T1000 (cell line): ENCODE data around the gene MLC1.
"Not testable (repeated sequence)": the region's sequence is repeated elsewhere in the genome, so short reads cannot be mapped to it uniquely, and the experiment has no call there.

Source experiments
- DNase-seq: peaks from one replicate; lab custom pipeline; 2025; ENCODE audit warnings: mixed read lengths; lab: John Stamatoyannopoulos, UW

MLC1 gene

DNA sequence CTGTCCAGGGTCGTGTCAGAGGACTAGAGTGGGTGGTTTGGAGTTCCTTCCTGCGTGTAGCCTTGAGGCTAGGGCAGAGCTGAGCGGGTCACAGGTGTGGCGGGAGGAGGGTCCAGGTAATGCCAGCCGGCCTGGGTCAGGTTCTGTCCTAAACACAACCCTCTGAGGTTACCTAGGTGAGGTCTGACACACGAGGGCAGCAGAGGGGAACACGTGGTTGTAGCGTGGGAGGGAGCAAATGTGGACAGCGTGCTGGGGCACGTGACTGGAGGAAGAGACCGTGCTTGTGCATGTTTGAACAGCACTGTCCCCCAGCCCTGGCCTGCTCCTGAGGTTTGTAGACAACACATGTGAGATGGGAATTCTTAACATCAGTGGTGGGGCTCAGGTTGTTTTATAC is 17.7 kb upstream of the MLC1 start:
- no peak for DNase-seq

DNA sequence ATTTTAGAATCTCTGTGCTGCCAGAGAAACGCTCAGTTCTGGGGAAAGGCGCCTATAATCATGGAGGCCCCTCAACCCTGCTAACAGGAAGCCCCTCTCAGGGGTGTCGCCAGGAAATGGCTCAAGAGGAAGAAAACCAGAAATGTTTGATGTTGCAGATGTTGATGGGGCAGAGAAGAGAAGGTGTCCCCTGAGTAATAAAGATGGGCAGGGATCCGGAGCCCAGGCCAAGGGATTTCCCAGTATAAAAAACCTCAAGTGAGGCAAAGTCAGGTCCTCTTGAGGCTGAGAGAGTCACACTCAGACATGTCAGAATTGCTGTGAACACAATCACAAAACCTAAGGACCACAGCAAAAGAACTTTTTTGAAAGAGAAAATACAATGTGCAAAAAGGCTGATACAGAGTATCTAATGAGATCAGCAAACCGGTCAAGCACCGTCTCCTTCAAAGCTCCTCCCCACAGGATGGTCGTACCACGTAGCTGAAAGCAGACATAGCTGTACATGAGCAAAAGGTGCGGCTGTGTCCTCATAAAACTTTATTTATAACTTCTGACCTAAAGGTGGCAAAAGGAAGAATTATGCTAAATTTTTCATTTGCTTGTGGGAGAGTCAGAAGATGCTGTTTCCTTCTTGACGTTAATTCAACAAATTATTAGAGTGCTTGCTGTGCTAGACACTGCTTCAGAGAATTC is 16.8 kb upstream of the MLC1 start:
- no peak for DNase-seq

DNA sequence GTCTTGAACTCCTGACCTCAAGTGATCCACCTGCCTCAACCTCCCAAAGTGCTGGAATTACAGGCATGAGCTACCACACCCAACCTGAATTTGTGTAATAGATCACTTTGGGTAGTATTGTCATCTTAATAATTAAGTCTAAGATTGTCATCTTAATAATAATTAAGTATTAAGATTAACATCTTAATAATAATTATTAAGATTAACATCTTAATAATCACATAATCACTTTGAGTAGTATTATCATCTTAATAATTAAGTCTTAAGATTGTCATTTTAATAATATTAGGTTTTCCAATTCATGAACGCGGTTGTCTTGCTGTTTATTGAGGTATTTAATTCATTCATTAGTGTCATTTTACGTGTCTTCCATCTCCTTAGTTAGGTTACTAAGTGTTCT is 12.8 kb upstream of the MLC1 start:
- DNase-seq: no peak

DNA sequence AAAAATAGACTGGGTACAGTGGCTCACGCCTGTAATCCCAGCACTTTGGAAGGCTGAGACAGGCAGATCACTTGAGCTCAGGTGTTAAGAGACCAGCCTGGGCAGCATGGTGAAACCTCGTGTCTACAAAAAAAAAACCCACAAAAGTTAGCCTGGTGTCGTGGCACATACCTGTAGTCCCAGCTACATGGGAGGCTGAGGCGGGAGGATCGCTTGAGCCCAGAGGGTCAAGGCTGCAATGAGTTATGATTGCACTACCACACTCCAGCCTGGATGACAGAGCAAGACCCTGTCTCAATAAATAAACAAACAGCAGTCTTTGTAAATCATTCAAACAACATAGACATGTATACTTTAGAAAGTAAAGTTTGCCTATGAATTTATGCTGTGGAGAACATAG is 7.1 kb upstream of the MLC1 start:
- no peak for DNase-seq

DNA sequence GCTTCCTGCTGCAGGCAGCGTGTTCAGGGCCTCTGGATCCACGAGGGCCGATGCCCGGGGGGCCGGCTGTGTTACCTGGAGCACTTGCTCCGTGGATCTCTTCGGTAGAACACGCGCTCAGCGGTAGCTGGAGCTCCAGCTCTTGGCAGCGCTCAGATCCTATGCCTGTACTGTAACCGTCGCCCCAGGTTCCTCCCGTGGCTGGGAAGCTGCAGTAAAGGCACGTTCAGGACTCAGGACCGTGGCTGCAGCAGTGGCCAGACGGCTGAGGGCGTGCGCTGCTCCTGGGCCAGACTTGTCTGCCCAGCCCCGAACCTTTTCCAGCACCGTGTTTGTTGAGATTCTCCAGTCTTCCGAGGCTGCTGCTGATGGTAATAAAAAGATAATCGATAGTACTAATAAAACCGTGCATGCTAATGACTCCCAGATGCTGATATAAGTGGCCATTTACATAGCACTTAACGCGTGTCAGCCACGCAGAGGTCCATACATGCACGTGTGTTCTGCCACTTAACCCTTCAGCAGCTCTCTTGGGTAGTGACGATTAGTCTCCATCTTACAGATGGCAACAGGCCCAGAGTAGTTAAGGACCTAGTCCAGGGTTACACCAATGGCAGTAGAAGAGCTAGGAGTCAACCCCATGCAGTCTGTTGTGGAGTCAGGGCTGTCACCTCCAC is 6.0 kb upstream of the MLC1 start:
- no peak for DNase-seq

DNA sequence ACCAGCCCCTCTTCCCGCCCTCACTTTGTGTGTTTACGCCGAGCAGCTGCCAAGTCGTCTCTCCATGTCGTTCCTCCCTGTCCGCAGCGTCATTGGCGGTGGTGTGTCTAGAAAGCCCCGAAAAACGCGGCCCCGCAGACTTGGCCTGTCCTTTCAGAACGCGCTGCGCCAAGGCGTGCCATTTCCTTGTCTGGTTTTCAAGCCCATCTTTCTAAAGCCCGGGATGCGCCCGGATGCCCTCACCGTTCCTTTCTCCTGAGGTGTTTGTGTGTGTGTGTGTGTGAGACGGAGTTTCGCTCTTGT is 5.1 kb upstream of the MLC1 start:
- DNase-seq: no peak

GRCh38 chr22:50089682-50090411 is 4.6 kb upstream of the MLC1 start, which contains the start of gene MOV10L1:
Gene MOV10L1, plus strand, starts transcription at chr22:50090006. Its CDS starts 83 bp downstream, at chr22:50090089.
- DNase-seq: no peak

GRCh38 chr22:50089231-50089630 is 4.0 kb upstream of the MLC1 start:
- no peak for DNase-seq

DNA sequence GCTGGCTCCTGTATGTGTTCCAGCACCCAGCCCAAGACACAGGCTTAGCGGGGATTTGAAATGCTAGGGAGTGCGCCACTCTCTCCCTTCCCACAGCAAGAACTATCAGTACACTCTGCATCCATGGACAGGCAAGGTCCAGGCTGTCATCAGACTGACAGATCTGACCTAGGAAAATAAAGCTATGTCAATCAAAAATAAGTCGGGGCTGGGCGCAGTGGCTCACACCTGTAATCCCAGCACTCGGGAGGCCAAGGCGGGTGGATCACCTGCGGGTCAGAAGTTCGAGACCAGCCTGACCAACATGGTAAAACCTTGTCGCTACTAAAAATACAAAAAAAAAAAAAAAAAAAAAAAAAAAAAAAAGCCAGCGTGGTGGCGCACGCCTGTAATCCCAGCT is 2.9 kb upstream of the MLC1 start:
- no peak for DNase-seq

GRCh38 chr22:50087646-50088045 is 2.4 kb upstream of the MLC1 start:
- DNase-seq: no peak

DNA sequence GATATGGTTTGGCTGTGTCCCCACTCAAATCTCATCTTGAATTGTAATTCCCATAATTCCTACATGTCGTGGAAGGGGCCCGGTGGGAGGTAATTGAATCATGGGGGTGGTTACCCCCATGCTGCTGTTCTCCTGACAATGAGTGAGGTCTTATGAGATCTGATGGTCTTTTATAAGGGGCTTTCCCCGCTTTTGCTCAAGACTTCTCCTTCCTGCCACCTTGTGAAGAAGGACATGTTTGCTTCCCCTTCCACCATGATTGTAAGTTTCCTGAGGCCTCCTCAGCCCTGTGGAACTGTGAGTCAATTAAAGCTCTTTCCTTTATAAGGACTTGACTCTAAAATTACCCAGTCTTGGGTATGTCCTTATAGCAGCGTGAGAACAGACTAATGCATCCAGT is 1.7 kb upstream of the MLC1 start:
- DNase-seq: not testable (repeated sequence)

DNA sequence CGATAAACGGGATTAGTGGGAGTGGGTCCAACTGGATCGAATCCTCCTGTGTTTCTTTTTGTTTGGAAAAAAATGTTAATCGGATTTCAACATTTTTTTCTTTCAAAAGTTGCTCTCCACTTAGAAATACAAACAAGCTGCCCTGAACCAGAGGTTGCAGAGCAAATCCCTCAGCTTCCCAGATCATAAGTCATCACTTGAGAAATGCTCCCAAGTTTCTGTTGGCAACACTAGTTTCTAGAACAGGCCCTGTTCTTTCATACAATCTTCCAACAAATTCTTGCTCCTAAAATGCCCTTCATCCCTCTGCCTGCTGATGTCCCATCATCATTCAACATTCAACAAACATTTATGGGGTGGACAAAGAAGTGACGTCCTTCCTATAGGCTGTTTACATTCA is 1.3 kb upstream of the MLC1 start:
- DNase-seq: no peak

DNA sequence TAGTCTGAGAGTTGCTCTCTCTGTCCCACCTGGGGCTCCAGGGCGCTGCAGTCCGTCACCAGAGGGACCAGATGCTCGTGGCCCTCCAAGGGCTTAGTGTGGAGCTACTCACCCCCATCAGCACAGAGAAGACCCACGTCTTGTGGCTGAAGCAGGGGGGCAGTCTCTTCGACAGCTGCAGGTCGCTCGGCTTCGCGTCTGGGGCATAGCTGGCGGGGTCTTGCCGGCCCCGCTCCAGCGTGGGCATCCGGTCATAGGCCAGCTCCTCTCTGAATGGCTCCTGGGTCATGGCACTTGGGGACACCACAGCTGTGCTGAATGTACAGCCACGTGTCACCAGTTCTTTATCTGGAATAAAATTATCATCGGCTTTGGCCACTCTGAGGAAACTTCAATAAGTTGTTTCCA is 608 bp downstream of the MLC1 start:
- no peak for DNase-seq

- no peak for DNase-seq
Observed at GRCh38 chr22:50084080-50084477, 1.1 kb downstream of the MLC1 start.

- no peak for DNase-seq
Observed at GRCh38 chr22:50083462-50084079, 1.7 kb downstream of the MLC1 start.

DNA sequence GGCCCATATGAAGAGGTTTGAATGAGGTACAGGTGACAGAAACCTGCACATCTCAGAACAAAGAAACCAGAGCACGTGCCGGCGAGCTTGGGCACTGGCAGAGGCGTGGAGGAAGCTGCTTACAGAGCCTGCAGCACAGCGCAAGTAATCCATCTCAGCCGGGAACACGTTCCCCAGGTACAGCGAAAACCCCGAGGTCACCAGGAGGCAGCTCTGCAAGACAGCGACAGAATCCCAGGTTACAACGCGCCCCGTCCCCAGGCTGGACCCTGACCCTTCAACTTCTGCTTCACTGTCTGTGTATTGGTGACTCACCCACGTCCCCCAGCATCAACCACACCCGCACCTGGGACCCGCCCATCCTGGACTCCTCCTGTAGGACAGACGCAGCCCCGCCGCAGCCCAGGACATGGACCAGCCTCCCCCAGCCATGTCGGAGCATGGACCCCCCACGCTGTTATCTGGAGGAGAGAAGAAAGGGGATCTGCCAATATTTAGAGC is 2.2 kb downstream of the MLC1 start:
- DNase-seq: no peak

DNA sequence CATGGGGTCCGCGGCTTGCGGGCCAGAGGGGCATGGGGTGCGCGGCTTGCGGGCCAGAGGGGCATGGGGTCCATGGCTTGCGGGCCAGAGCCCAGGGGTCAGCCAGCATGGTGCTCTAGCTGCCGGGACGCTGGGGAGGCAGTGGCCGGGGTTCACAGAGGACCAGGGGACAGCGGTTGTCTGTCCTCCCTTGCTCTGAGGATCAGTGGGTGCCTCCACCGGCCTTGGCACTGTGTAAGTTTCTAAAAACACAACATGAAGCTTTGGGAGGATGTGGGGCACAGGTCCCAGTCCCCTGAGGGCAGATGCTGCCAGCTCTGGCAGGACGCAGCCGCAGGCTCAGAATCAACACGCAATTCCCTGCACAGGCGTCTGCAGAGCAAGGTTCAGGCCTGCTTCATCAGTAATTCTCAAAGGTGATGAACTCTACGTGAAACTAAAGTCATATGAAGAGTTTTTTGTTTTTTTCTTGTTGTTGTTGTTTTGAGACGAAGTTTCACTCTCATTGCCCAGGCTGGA is 3.0 kb downstream of the MLC1 start:
- no peak for DNase-seq

DNA sequence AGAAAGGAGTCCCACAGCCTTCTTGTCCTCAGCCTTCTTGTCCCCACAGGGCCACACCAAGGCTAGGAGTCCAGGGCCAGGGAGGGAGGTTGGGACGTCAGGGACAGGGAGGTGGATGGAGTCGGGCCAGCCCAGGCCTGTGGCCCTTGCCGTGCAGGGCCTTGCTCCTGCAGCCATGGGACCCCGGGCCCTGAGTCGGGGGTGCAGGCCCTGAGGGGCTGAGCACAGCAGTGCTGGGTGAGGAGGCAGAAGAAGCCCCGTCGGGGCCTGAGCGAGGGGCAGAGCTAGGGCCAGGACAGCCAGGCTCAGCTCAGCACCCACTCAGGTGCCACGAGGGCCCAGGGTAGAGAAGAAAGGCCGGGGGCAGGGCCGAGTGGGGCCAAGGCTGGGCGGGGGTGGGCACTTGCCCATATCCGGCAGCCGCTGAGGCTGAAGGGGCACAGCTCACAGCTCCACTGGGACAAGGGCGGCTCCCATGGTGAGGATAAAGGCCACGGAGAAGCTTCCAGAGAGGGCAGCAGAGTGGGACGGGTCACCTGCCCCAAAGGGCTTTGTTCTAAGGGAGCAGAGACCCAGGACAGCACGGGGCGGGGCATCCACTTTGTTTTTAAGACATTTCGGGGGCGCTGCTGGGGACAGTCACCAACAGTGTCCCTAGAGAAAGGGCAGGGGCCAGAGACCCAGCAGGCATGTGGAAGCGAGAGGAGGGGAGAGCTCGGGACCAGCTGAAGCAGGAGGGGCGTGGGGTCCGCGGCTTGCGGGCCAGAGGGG is 3.6 kb downstream of the MLC1 start:
- DNase-seq: no peak

GRCh38 chr22:50080077-50080465 is 5.2 kb downstream of the MLC1 start:
- DNase-seq: no peak

- DNase-seq: no peak
Observed at GRCh38 chr22:50078761-50079160, 6.5 kb downstream of the MLC1 start.

GRCh38 chr22:50078246-50078645 is 7.0 kb downstream of the MLC1 start:
- no peak for DNase-seq
